Heart left ventricle (tissue), 13 donors: ENCODE results near the gene NDUFC1.

Experiments
- POLR2A ChIP-seq, 2 donors: fragments of 450-650 bp; IDR thresholded peaks; one replicate each; pipeline ENCODE4 v1.6.1; 2017; ENCODE audit warnings: antibody characterized with exemption in 2 of 2, mild to moderate bottlenecking in 2 of 2, moderate library complexity in 2 of 2
- TF ChIP-seq, protein P1 (sequence below), 12 donors: fragments of 200-600 bp; sonication (generic) in 4 of 12; IDR thresholded peaks; one replicate each; pipeline versions ENCODE4 v1.5.0 to v1.8.0; 2018 to 2022; ENCODE audit warnings: antibody characterized with exemption in 12 of 12, mild to moderate bottlenecking in 5 of 12
- donor health status: ischemic (EF 13 %, LVEDD 7.1; RV severe dilation, severe dysfunction).
- donor health status: DM: no; HTN: yes; CAD: no.
- donor health status: DM: no; HTN: no; CAD: no.
- donor health status: ischemic (EF 25% LVEDD 6.9; RV normal size, moderate dysfunction).
- donor health status: ischemic (EF 25% LVEDD 5.7; RV mildly dilated, moderate dysfunction).
- donor health status: ischemic (EF 35%, LVEDD 5.7; RV mildly dilated, moderate dysfunction).
- donor health status: nonischemic (EF 11% LVEDD 7.7; RV severe dilation, severe dysfunction).
- donor health status: DM: yes; HTN: yes; CAD: no.
- donor health status: PGD.
- donor health status: ischemic (EF 29% LVEDD 5.4; RV normal size, mild dysfunction).
- donor health status: nonischemic (EF 23%, LVEDD 6.1; RV moderate dilation, normal function).

GRCh38 chr4:139315221-139315675 lies 13.0 kb upstream of the NDUFC1 start:
- TF ChIP-seq, protein P1, sequence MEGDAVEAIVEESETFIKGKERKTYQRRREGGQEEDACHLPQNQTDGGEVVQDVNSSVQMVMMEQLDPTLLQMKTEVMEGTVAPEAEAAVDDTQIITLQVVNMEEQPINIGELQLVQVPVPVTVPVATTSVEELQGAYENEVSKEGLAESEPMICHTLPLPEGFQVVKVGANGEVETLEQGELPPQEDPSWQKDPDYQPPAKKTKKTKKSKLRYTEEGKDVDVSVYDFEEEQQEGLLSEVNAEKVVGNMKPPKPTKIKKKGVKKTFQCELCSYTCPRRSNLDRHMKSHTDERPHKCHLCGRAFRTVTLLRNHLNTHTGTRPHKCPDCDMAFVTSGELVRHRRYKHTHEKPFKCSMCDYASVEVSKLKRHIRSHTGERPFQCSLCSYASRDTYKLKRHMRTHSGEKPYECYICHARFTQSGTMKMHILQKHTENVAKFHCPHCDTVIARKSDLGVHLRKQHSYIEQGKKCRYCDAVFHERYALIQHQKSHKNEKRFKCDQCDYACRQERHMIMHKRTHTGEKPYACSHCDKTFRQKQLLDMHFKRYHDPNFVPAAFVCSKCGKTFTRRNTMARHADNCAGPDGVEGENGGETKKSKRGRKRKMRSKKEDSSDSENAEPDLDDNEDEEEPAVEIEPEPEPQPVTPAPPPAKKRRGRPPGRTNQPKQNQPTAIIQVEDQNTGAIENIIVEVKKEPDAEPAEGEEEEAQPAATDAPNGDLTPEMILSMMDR (IDR thresholded peaks at IDR 0.05), result no peak
- TF ChIP-seq POLR2A (IDR thresholded peaks at IDR 0.05), result no peak
